B cell (primary cell): ENCODE measurements around the gene RANBP9. TPM values are rescaled to one million over a fixed set of nuclear protein-coding genes. Genes with fewer than 3 reads are reported as not detected.
A peak's percentile ranks its signal among the peaks of the same experiment; 100 is the strongest.

Experiments
- ATAC-seq: fragments of 200-7000 bp; cut with Tn5 transposase; one replicate; pipeline ENCODE4 v1.10.0; 2021; ENCODE audit warnings: low read depth, mild to moderate bottlenecking, moderate number of reproducible peaks, moderate library complexity
- CTCF ChIA-PET: fragments of 350-600 bp; sonication (Branson Sonifier 250); formaldehyde crosslinking; loops from one replicate; lab custom pipeline; 2021; ENCODE audit warnings: antibody characterized with exemption, inconsistent platforms; lab: Charles Lee
- POLR2A ChIA-PET: fragments of 350-600 bp; sonication (Branson Sonifier 250); formaldehyde crosslinking; loops from one replicate; lab custom pipeline; 2021; ENCODE audit warnings: antibody characterized with exemption; lab: Charles Lee
- DNase-seq: peaks from one replicate; pipeline ENCODE4 v3.0.0; 2013
- H2AFZ ChIP-seq: 2 replicates; pipeline ENCODE4 v1.6.1; 2012; ENCODE audit warnings: mild to moderate bottlenecking, low read depth, low read length; ENCODE audit not compliant: insufficient read depth, poor library complexity, severe bottlenecking
- H3K27ac ChIP-seq, 2 donors: 1 replicate in 1 of 2; 2 replicates in 1 of 2; pipeline ENCODE4 v1.5.1; 2012 to 2013; ENCODE audit warnings: low read length in 2 of 2, mild to moderate bottlenecking in 2 of 2, moderate library complexity in 1 of 2
- H3K27me3 ChIP-seq, 4 experiments: fragments of 200-600 bp in 1 of 4; sonication (generic) in 1 of 4; replicated peaks in 1 of 4; 1 replicate in 2 of 4; 2 replicates in 2 of 4; pipeline versions ENCODE4 v1.6.1 to v1.7.0; 2013 to 2016; ENCODE audit warnings: low read length in 3 of 4, mild to moderate bottlenecking in 2 of 4, mixed read lengths in 1 of 4, moderate library complexity in 1 of 4; ENCODE audit not compliant: insufficient read depth in 4 of 4, control insufficient read depth in 3 of 4; ENCODE audit errors: control extremely low read depth in 1 of 4
- H3K36me3 ChIP-seq, 2 experiments: replicated peaks in 1 of 2; 1 replicate in 1 of 2; 2 replicates in 1 of 2; pipeline versions ENCODE4 v1.6.1 to v1.7.1; 2013; ENCODE audit warnings: low read length in 1 of 2; ENCODE audit not compliant: insufficient read depth in 2 of 2, control insufficient read depth in 1 of 2; ENCODE audit errors: control extremely low read depth in 1 of 2, extremely low read depth in 1 of 2
- H3K4me1 ChIP-seq, 2 donors: fragments of 200-600 bp in 1 of 2; sonication (generic) in 1 of 2; 1 replicate in 1 of 2; 2 replicates in 1 of 2; pipeline versions ENCODE4 v1.5.1 to v1.6.1; 2013 to 2017; ENCODE audit warnings: low read length in 2 of 2; ENCODE audit not compliant: control insufficient read depth in 2 of 2, insufficient read depth in 2 of 2
- H3K4me2 ChIP-seq: replicated peaks from 2 replicates; pipeline ENCODE3; 2012; ENCODE audit warnings: mild to moderate bottlenecking, low read depth, low read length; ENCODE audit not compliant: poor library complexity, severe bottlenecking
- H3K4me3 ChIP-seq, 5 experiments: fragments of 200-600 bp in 1 of 5; sonication (generic) in 1 of 5; 1 replicate in 3 of 5; 2 replicates in 2 of 5; pipeline versions ENCODE4 v1.5.1 to v1.7.0; 2011 to 2016; ENCODE audit warnings: low read length in 4 of 5, mild to moderate bottlenecking in 4 of 5, low read depth in 2 of 5, control low read depth in 1 of 5, moderate library complexity in 1 of 5; ENCODE audit not compliant: insufficient read depth in 1 of 5; ENCODE audit errors: control extremely low read depth in 1 of 5, extremely low read depth in 1 of 5
- H3K79me2 ChIP-seq: fragments of 200-600 bp; sonication (generic); one replicate; pipeline ENCODE4 v1.6.0; 2016; ENCODE audit warnings: low read length; ENCODE audit not compliant: control insufficient read depth, insufficient read depth
- H3K9ac ChIP-seq: fragments of 200-600 bp; sonication (generic); 2 replicates; pipeline ENCODE4 v1.6.1; 2017; ENCODE audit warnings: mild to moderate bottlenecking, low read length, moderate library complexity
- H3K9me3 ChIP-seq, 3 donors: one replicate each; pipeline versions ENCODE4 v1.6.1 to v1.7.1; 2013; ENCODE audit warnings: low read length in 2 of 3; ENCODE audit not compliant: control insufficient read depth in 2 of 3, insufficient read depth in 1 of 3; ENCODE audit errors: control extremely low read depth in 1 of 3
- H4K20me1 ChIP-seq: 2 replicates; pipeline ENCODE4 v1.6.0; 2012; ENCODE audit warnings: mild to moderate bottlenecking, low read length; ENCODE audit not compliant: insufficient read depth, control insufficient read depth, poor library complexity, severe bottlenecking
- H3K27ac Mint-ChIP-seq: one replicate; pipeline ENCODE4 v1.8.0; 2021; ENCODE audit warnings: mixed read lengths
- H3K27me3 Mint-ChIP-seq: one replicate; pipeline ENCODE4 v1.8.0; 2021; ENCODE audit warnings: mixed read lengths
- H3K4me1 Mint-ChIP-seq: one replicate; pipeline ENCODE4 v1.8.0; 2021; ENCODE audit warnings: mixed read lengths
- H3K4me3 Mint-ChIP-seq: one replicate; pipeline ENCODE4 v1.8.0; 2021; ENCODE audit warnings: mixed read lengths
- H3K9me3 Mint-ChIP-seq: one replicate; pipeline ENCODE4 v1.8.0; 2022; ENCODE audit warnings: mixed read lengths; ENCODE audit not compliant: insufficient read depth
- CTCF ChIP-seq: fragments of 200-600 bp; IDR thresholded peaks from one replicate; pipeline ENCODE4 v1.8.0; 2022; ENCODE audit warnings: antibody characterized with exemption, mild to moderate bottlenecking
- EZH2 ChIP-seq: IDR thresholded peaks from 2 replicates; pipeline ENCODE4 v1.6.1; 2012; ENCODE audit warnings: borderline replicate concordance, low read depth, mild to moderate bottlenecking, moderate library complexity, low read length; ENCODE audit not compliant: insufficient read depth, poor library complexity, severe bottlenecking
- WGBS: methylation state at CpG from one replicate; pipeline ENCODE4 v1.1.5; 2013; ENCODE audit warnings: missing lambda C conversion rate; ENCODE audit not compliant: insufficient coverage; 5-methylcytosine and 5-hydroxymethylcytosine counted together
- intact Hi-C: fragments of 100-400 bp; cut with micrococcal nuclease; formaldehyde crosslinking; loops from one replicate; pipeline ENCODE4 v1.10.0; 2022
- polyA plus RNA-seq: library from polyadenylated mRNA; depleted of rRNA; stranded (reverse); fragments of >200 nt; gene quantifications from 2 replicates; pipeline ENCODE4 v1.2.3, GENCODE V29; 2012
- total RNA-seq, 2 donors: library from RNA; stranded (reverse); fragments of 120-200 nt in 1 of 2; gene quantifications; 1 replicate in 1 of 2; 2 replicates in 1 of 2; pipeline versions ENCODE4 v1.2.3 to v1.2.4, GENCODE V29; 2013 to 2022

Gene RANBP9
- total and polyA plus RNA-seq, 2 donors (not counting 1 experiment from before 2014, with no cell fraction given) = 20.0 to 34.1 TPM

GRCh38 chr6:13629459-13630116 is 82.0 kb downstream of the RANBP9 start:
- H3K79me2 ChIP-seq = no peaks in the 10 kb centered on the region
- H3K9ac ChIP-seq = no peak overlapping the region
- Mint-ChIP-seq H3K4me3 (no peak overlapping the region), H3K4me1 (peaks cover 6% of the 10 kb centered on the region), H3K9me3 (no peaks in the 10 kb centered on the region), H3K27me3 (no peaks in the 10 kb centered on the region), H3K27ac (peak overlapping the region; percentile 44)
- no CpG with 5 or more reads among the region's 4 CpGs for WGBS
- H3K4me1 ChIP-seq = no peaks in the 10 kb centered on the region
- ATAC-seq = no peak
- no peak for TF ChIP-seq EZH2
- no peak for TF ChIP-seq CTCF
- DNase-seq = no peak
- no peaks in the 10 kb centered on the region for H3K9me3 ChIP-seq
- ChIA-PET POLR2A (interaction anchor here (1.1 kb wide), 1 partner anchor 14 kb away, joined by 4 read pairs; the partner anchor contains the start of gene NOL7), CTCF (interaction anchor here (3.1 kb wide), 1 partner anchor 14 kb away, joined by 11 read pairs; the partner anchor contains the start of gene NOL7)
- H2AFZ ChIP-seq = no peak overlapping the region
- H3K27me3 ChIP-seq = no peaks in the 10 kb centered on the region
- intact Hi-C loops = no loop called here
- H3K27ac ChIP-seq = no peak overlapping the region
- H3K36me3 ChIP-seq = peaks cover 16 to 63% of the 10 kb centered on the region in 2 experiments
- no peaks in the 10 kb centered on the region for H4K20me1 ChIP-seq
- H3K4me2 ChIP-seq = no peak overlapping the region
- H3K4me3 ChIP-seq = no peak overlapping the region

GRCh38 chr6:13624871-13625288 is 86.8 kb downstream of the RANBP9 start:
- Histone ChIP-seq H2AFZ (no peak overlapping the region), H3K79me2 (no peaks in the 10 kb centered on the region), H3K9ac (no peak overlapping the region), H3K27ac (peak overlapping the region in 1 of 2 donors; percentile 42), H3K36me3 (peaks cover 13 to 78% of the 10 kb centered on the region in 2 experiments), H3K4me2 (no peak overlapping the region), H3K4me3 (no peak overlapping the region), H4K20me1 (no peaks in the 10 kb centered on the region), H3K9me3 (no peaks in the 10 kb centered on the region), H3K4me1 (no peaks in the 10 kb centered on the region), H3K27me3 (no peaks in the 10 kb centered on the region)
- no peaks in the 10 kb centered on the region for H3K9me3 Mint-ChIP-seq
- POLR2A ChIA-PET = no interaction called here
- WGBS = no CpG with 5 or more reads among the region's 4 CpGs
- no peak overlapping the region for H3K4me3 Mint-ChIP-seq
- CTCF ChIA-PET = interaction anchor here (0.6 to 3.8 kb wide), 16 partner anchors 9 to 1921 kb away, joined by 3 to 32 read pairs (median 4); partner anchors contain the start of genes NOL7, RANBP9 and SIRT5
- peaks cover 5% of the 10 kb centered on the region for H3K4me1 Mint-ChIP-seq
- peak; percentile 51 for ATAC-seq
- H3K27ac Mint-ChIP-seq = peak overlapping the region; percentile 77
- intact Hi-C loops = loop anchor here (2.0 kb wide), 1 partner anchor 50 kb away; the partner anchor contains the start of gene SIRT5
- TF ChIP-seq EZH2 = no peak
- TF ChIP-seq CTCF = peak; percentile 40
- DNase-seq = peak; percentile 57
- no peaks in the 10 kb centered on the region for H3K27me3 Mint-ChIP-seq
